Ishikawa (cell line): ENCODE measurements around the gene AFMID.

Source experiments
- CEBPB ChIP-seq: IDR thresholded peaks from 2 replicates; pipeline ENCODE4 v1.6.1; 2012
- CREB1 ChIP-seq: IDR thresholded peaks from 2 replicates; pipeline ENCODE4 v1.6.1; 2012; ENCODE audit warnings: low read depth
- EGR1 ChIP-seq: IDR thresholded peaks from 2 replicates; pipeline ENCODE4 v1.6.1; 2012
- EP300 ChIP-seq: IDR thresholded peaks from 2 replicates; pipeline ENCODE4 v1.6.1; 2012; ENCODE audit warnings: borderline replicate concordance
- FOXM1 ChIP-seq: IDR thresholded peaks from 2 replicates; pipeline ENCODE4 v1.6.1; 2012; ENCODE audit warnings: low read depth, borderline replicate concordance
- NFIC ChIP-seq: IDR thresholded peaks from 2 replicates; pipeline ENCODE4 v1.6.1; 2012
- RAD21 ChIP-seq: IDR thresholded peaks from 2 replicates; pipeline ENCODE4 v1.6.1; 2012; ENCODE audit warnings: low read depth
- REST ChIP-seq: IDR thresholded peaks from 2 replicates; pipeline ENCODE4 v1.6.1; 2012; ENCODE audit warnings: low read depth, mild to moderate bottlenecking
- TAF1 ChIP-seq: IDR thresholded peaks from 2 replicates; pipeline ENCODE4 v1.6.1; 2012; ENCODE audit warnings: low read depth, mild to moderate bottlenecking
- TCF12 ChIP-seq: IDR thresholded peaks from 2 replicates; pipeline ENCODE4 v1.6.1; 2012; ENCODE audit warnings: low read depth
- TEAD4 ChIP-seq: IDR thresholded peaks from 2 replicates; pipeline ENCODE4 v1.6.1; 2012
- USF1 ChIP-seq: IDR thresholded peaks from 2 replicates; pipeline ENCODE4 v1.6.1; 2012
- YY1 ChIP-seq: IDR thresholded peaks from 2 replicates; pipeline ENCODE4 v1.6.1; 2012; ENCODE audit warnings: low read depth
- ZBTB7A ChIP-seq: IDR thresholded peaks from 2 replicates; pipeline ENCODE4 v1.6.1; 2012; ENCODE audit warnings: low read depth
- TF ChIP-seq, protein P1 (sequence below): IDR thresholded peaks from 2 replicates; pipeline ENCODE4 v1.6.1; 2012

Gene AFMID

GRCh38 chr17:78226055-78226758 is 39.0 kb downstream of the AFMID start:
- TF ChIP-seq ZBTB7A, result no peak
- TF ChIP-seq TCF12, result no peak
- TF ChIP-seq, protein P1, sequence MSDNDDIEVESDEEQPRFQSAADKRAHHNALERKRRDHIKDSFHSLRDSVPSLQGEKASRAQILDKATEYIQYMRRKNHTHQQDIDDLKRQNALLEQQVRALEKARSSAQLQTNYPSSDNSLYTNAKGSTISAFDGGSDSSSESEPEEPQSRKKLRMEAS, result no peak
- no peak for TF ChIP-seq RAD21
- no peak for TF ChIP-seq CEBPB
- TF ChIP-seq CREB1, result no peak
- TF ChIP-seq FOXM1, result no peak
- TF ChIP-seq REST, result no peak
- no peak for TF ChIP-seq EGR1
- TF ChIP-seq TAF1, result no peak
- TF ChIP-seq NFIC, result no peak
- no peak for TF ChIP-seq USF1
- TF ChIP-seq YY1, result no peak
- TF ChIP-seq TEAD4, result no peak
- no peak for TF ChIP-seq EP300

DNA sequence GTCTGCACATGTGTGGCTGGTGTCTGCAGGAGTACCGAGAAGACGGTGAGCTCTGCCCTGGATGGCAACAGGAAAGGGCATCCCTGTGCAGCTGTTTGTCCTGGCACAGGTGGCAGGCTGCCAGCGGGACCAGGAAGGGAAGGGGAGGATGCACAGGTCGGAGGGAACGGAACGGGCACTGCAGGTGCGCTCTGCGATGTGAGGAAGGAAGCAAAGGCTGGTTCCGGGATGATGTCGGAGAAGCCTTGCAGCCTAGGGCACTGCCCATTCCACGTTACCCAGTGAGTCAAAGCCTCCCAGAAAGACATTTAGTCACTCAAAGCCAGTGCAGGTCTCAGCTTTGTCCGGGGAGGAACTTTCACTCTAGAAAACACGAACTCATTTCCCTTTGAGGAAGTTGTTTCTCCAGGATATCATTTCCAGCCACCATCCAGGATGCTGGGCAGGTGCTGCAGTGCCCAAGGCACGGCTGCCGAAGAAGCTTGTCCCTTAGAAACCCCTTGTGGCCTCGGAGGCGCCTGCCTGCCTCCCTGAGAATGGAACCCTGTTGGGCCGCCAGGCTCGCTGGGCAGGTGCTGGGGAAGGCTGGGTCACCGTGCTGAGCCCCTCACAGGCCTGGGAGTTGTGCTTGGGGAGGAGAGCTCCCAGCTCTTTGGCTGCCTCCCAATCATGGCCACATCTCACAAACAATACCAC is 39.7 kb downstream of the AFMID start:
- TF ChIP-seq FOXM1, result no peak
- no peak for TF ChIP-seq REST
- TF ChIP-seq EGR1, result no peak
- no peak for TF ChIP-seq USF1
- no peak for TF ChIP-seq CREB1
- no peak for TF ChIP-seq EP300
- TF ChIP-seq TAF1, result no peak
- no peak for TF ChIP-seq ZBTB7A
- TF ChIP-seq, protein P1, result no peak
- TF ChIP-seq NFIC, result no peak
- TF ChIP-seq YY1, result no peak
- no peak for TF ChIP-seq CEBPB
- TF ChIP-seq TCF12, result no peak
- TF ChIP-seq TEAD4, result no peak
- TF ChIP-seq RAD21, result no peak

DNA sequence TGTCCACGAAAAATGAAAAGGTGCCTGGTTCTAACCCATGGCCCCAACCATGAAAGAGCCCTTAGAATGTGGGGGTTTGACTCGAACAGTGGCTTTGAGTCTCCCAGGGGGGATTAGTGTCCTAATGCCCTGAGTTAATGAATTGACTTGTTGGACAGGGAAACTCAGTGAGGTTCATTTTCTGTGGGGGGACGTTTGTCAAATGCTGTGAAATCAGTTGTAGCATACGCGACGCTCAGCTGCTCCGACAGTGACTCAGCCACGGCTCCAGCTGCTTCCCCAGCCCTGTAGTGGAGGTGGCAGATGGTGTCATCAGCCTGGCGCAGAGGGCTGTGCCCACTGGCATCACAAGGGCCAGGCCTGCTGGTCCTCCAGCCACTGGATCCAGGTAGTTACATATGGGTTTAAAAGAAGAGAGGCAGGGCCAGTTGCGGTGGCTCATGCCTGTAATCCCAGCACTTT is 40.3 kb downstream of the AFMID start:
- TF ChIP-seq, protein P1, result no peak
- TF ChIP-seq CEBPB, result no peak
- TF ChIP-seq ZBTB7A, result no peak
- no peak for TF ChIP-seq RAD21
- no peak for TF ChIP-seq YY1

- TF ChIP-seq EGR1 (no peak), REST (no peak), NFIC (no peak)
These were observed 41.0 kb downstream of the AFMID start for GRCh38 chr17:78228176-78228575.
